ENCODE results near the gene LPCAT2. TPM values are rescaled to one million over a fixed set of nuclear protein-coding genes. Genes with fewer than 3 reads are reported as not detected.

LPCAT2 gene
- total RNA-seq, 1 donor: 23.5 TPM

- no peak overlapping the region for H3K4me3 ChIP-seq (ENCODE audit: insufficient read depth, low read length)
- H3K79me2 ChIP-seq (ENCODE audit: insufficient read depth, low read length): no peaks in the 10 kb centered on the region
- H3K27ac ChIP-seq (ENCODE audit: low read depth, low read length): peak overlapping the region; percentile 40
- H3K27me3 ChIP-seq (ENCODE audit: insufficient read depth, low read length): no peaks in the 10 kb centered on the region
- H4K20me1 ChIP-seq (ENCODE audit: insufficient read depth, low read length): no peaks in the 10 kb centered on the region
- TF ChIP-seq CTCF (IDR thresholded peaks at IDR 0.05; ENCODE audit: extremely low read depth, low read depth, low read length): no peak
- H3K4me2 ChIP-seq (ENCODE audit: insufficient read depth, low read length): no peak overlapping the region
- no peaks in the 10 kb centered on the region for H3K4me1 ChIP-seq (ENCODE audit: insufficient read depth, low read length)
- H2AFZ ChIP-seq (ENCODE audit: low read length): no peak overlapping the region
- H3K9me3 ChIP-seq (ENCODE audit: low read depth, low read length): no peaks in the 10 kb centered on the region
- DNase-seq (ENCODE audit: insufficient read length, low spot score, missing footprints): no peak
- H3K36me3 ChIP-seq (ENCODE audit: insufficient read depth, low read length): peaks cover 21% of the 10 kb centered on the region
Measured at GRCh38 chr16:55529018-55529417, 20.1 kb downstream of the LPCAT2 start.

- no peak for TF ChIP-seq CTCF (IDR thresholded peaks at IDR 0.05; ENCODE audit: extremely low read depth, low read depth, low read length)
- Histone ChIP-seq H3K36me3 (ENCODE audit: insufficient read depth, low read length) (peaks cover 21% of the 10 kb centered on the region), H3K4me3 (ENCODE audit: insufficient read depth, low read length) (no peak overlapping the region), H3K27me3 (ENCODE audit: insufficient read depth, low read length) (no peaks in the 10 kb centered on the region), H3K27ac (ENCODE audit: low read depth, low read length) (no peak overlapping the region), H3K4me1 (ENCODE audit: insufficient read depth, low read length) (peaks cover 2% of the 10 kb centered on the region), H3K79me2 (ENCODE audit: insufficient read depth, low read length) (no peaks in the 10 kb centered on the region), H2AFZ (ENCODE audit: low read length) (no peak overlapping the region), H3K4me2 (ENCODE audit: insufficient read depth, low read length) (no peak overlapping the region), H4K20me1 (ENCODE audit: insufficient read depth, low read length) (no peaks in the 10 kb centered on the region), H3K9me3 (ENCODE audit: low read depth, low read length) (no peaks in the 10 kb centered on the region)
- DNase-seq (ENCODE audit: insufficient read length, low spot score, missing footprints): no peak
Measured at GRCh38 chr16:55530316-55530856, 21.5 kb downstream of the LPCAT2 start.

GRCh38 chr16:55532227-55532626, 23.4 kb downstream of the LPCAT2 start:
- TF ChIP-seq CTCF (IDR thresholded peaks at IDR 0.05; ENCODE audit: extremely low read depth, low read depth, low read length): no peak
- H3K27ac ChIP-seq (ENCODE audit: low read depth, low read length): no peak overlapping the region

GRCh38 chr16:55534756-55535155, 25.9 kb downstream of the LPCAT2 start:
- Histone ChIP-seq H3K36me3 (ENCODE audit: insufficient read depth, low read length) (peaks cover 20% of the 10 kb centered on the region), H3K4me2 (ENCODE audit: insufficient read depth, low read length) (no peak overlapping the region), H3K4me3 (ENCODE audit: insufficient read depth, low read length) (no peak overlapping the region), H4K20me1 (ENCODE audit: insufficient read depth, low read length) (no peaks in the 10 kb centered on the region), H3K9me3 (ENCODE audit: low read depth, low read length) (no peaks in the 10 kb centered on the region), H2AFZ (ENCODE audit: low read length) (no peak overlapping the region), H3K79me2 (ENCODE audit: insufficient read depth, low read length) (no peaks in the 10 kb centered on the region), H3K27me3 (ENCODE audit: insufficient read depth, low read length) (no peaks in the 10 kb centered on the region), H3K27ac (ENCODE audit: low read depth, low read length) (peak overlapping the region; percentile 3), H3K4me1 (ENCODE audit: insufficient read depth, low read length) (peaks cover 3% of the 10 kb centered on the region)
- no peak for DNase-seq (ENCODE audit: insufficient read length, low spot score, missing footprints)
- TF ChIP-seq CTCF (IDR thresholded peaks at IDR 0.05; ENCODE audit: extremely low read depth, low read depth, low read length): no peak

More at GRCh38 chr16:55532227-55532626, 23.4 kb downstream of the LPCAT2 start:
- Histone ChIP-seq H3K4me1 (ENCODE audit: insufficient read depth, low read length) (peaks cover 3% of the 10 kb centered on the region), H3K36me3 (ENCODE audit: insufficient read depth, low read length) (peaks cover 21% of the 10 kb centered on the region), H2AFZ (ENCODE audit: low read length) (no peak overlapping the region), H3K9me3 (ENCODE audit: low read depth, low read length) (no peaks in the 10 kb centered on the region), H3K4me2 (ENCODE audit: insufficient read depth, low read length) (no peak overlapping the region), H3K79me2 (ENCODE audit: insufficient read depth, low read length) (no peaks in the 10 kb centered on the region), H3K4me3 (ENCODE audit: insufficient read depth, low read length) (no peak overlapping the region), H3K27me3 (ENCODE audit: insufficient read depth, low read length) (no peaks in the 10 kb centered on the region), H4K20me1 (ENCODE audit: insufficient read depth, low read length) (no peaks in the 10 kb centered on the region)
- no peak for DNase-seq (ENCODE audit: insufficient read length, low spot score, missing footprints)
